SK-N-SH (cell line): ENCODE results near the gene RNF175.

Experiments
- CHD2 ChIP-seq: fragments of 150-350 bp; IDR thresholded peaks from 2 replicates; pipeline ENCODE4 v1.6.1; 2018; ENCODE audit warnings: low read length; ENCODE audit not compliant: partially characterized antibody
- FOSL2 ChIP-seq: IDR thresholded peaks from 2 replicates; pipeline ENCODE4 v1.4.0; 2012; ENCODE audit warnings: low read depth, mild to moderate bottlenecking, moderate library complexity, borderline replicate concordance
- MXI1 ChIP-seq: IDR thresholded peaks from 2 replicates; pipeline ENCODE4 v1.6.1; 2012; ENCODE audit warnings: mild to moderate bottlenecking, low read depth, low read length, improper control_type of control experiment
- POLR2AphosphoS5 ChIP-seq: IDR thresholded peaks from 2 replicates; pipeline ENCODE4 v1.6.1; 2012; ENCODE audit warnings: low read depth, low read length
- RFX5 ChIP-seq: IDR thresholded peaks from 2 replicates; pipeline ENCODE4 v1.6.1; 2012; ENCODE audit warnings: mild to moderate bottlenecking, improper control_type of control experiment, low read length
- YY1 ChIP-seq: IDR thresholded peaks from 2 replicates; pipeline ENCODE4 v1.4.0; 2012; ENCODE audit warnings: low read depth, mild to moderate bottlenecking
- TF ChIP-seq, protein P1 (sequence below): fragments of 200-600 bp; sonication (generic); IDR thresholded peaks from 2 replicates; pipeline ENCODE4 v1.6.1; 2017; ENCODE audit warnings: antibody characterized with exemption, mild to moderate bottlenecking, moderate library complexity
- TF ChIP-seq, protein P2 (sequence below): fragments of 150-350 bp; IDR thresholded peaks from 2 replicates; pipeline ENCODE4 v1.6.1; 2017; ENCODE audit warnings: antibody characterized with exemption, low read length, low read depth, borderline replicate concordance

DNA sequence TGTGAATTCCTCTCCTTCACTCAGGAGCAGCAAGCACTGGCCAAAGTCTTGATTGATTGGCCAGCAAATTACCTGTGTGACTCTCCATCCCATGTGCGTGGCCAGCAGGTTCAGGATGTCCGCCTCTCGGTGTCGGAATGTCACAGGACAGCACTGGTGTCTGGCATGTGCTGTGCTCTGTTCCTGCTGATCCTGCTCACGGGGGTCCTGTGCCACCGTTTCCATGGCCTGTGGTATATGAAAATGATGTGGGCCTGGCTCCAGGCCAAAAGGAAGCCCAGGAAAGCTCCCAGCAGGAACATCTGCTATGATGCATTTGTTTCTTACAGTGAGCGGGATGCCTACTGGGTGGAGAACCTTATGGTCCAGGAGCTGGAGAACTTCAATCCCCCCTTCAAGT, 55.3 kb downstream of the RNF175 start:
- TF ChIP-seq YY1 = no peak
- no peak for TF ChIP-seq CHD2
- TF ChIP-seq, protein P1, sequence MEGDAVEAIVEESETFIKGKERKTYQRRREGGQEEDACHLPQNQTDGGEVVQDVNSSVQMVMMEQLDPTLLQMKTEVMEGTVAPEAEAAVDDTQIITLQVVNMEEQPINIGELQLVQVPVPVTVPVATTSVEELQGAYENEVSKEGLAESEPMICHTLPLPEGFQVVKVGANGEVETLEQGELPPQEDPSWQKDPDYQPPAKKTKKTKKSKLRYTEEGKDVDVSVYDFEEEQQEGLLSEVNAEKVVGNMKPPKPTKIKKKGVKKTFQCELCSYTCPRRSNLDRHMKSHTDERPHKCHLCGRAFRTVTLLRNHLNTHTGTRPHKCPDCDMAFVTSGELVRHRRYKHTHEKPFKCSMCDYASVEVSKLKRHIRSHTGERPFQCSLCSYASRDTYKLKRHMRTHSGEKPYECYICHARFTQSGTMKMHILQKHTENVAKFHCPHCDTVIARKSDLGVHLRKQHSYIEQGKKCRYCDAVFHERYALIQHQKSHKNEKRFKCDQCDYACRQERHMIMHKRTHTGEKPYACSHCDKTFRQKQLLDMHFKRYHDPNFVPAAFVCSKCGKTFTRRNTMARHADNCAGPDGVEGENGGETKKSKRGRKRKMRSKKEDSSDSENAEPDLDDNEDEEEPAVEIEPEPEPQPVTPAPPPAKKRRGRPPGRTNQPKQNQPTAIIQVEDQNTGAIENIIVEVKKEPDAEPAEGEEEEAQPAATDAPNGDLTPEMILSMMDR = no peak
- no peak for TF ChIP-seq FOSL2
- no peak for TF ChIP-seq MXI1
- TF ChIP-seq POLR2AphosphoS5 = no peak
- TF ChIP-seq, protein P2, sequence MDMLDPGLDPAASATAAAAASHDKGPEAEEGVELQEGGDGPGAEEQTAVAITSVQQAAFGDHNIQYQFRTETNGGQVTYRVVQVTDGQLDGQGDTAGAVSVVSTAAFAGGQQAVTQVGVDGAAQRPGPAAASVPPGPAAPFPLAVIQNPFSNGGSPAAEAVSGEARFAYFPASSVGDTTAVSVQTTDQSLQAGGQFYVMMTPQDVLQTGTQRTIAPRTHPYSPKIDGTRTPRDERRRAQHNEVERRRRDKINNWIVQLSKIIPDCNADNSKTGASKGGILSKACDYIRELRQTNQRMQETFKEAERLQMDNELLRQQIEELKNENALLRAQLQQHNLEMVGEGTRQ = no peak
- TF ChIP-seq RFX5 = no peak
